Measurements from ENCODE around the gene NAV2.
A peak's percentile ranks its signal among the peaks of the same experiment; 100 is the strongest.

NAV2 gene

GRCh38 chr11:19913893-19914249 is 201.2 kb downstream of the NAV2 start:
- Histone ChIP-seq H3K9ac (ENCODE audit: low read length) (no peak overlapping the region), H3K9me3 (ENCODE audit: insufficient read depth, low read depth, low read length) (no peaks in the 10 kb centered on the region), H3K79me1 (ENCODE audit: low read length) (no peaks in the 10 kb centered on the region), H3K4ac (ENCODE audit: low read depth, low read length) (no peak overlapping the region), H3K79me2 (ENCODE audit: control insufficient read depth, insufficient read depth, low read length, poor library complexity) (no peaks in the 10 kb centered on the region), H3K23ac (ENCODE audit: low read length) (no peak overlapping the region), H3K4me2 (ENCODE audit: low read length) (no peak overlapping the region), H3K27me3 (ENCODE audit: insufficient read depth, low read length) (no peaks in the 10 kb centered on the region), H2BK5ac (ENCODE audit: low read depth, low read length, poor library complexity) (no peak overlapping the region), H2AK5ac (ENCODE audit: low read length) (no peak overlapping the region), H3K27ac (ENCODE audit: low read depth, low read length) (no peak overlapping the region), H3K4me3 (ENCODE audit: low read depth, low read length) (no peak overlapping the region), H3K4me1 (ENCODE audit: control insufficient read depth in 1 of 2, insufficient read depth in 2 of 2, low read length in 2 of 2) (peaks cover 2 to 16% of the 10 kb centered on the region in 2 experiments), H4K12ac (ENCODE audit: low read depth, low read length) (no peak overlapping the region), H4K91ac (ENCODE audit: low read depth, low read length) (no peak overlapping the region), H2BK12ac (ENCODE audit: low read length) (no peak overlapping the region), H2AFZ (ENCODE audit: insufficient read depth, low read length, poor library complexity) (no peak overlapping the region), H3K14ac (ENCODE audit: low read length) (no peak overlapping the region), H3K18ac (ENCODE audit: low read length) (no peak overlapping the region), H4K8ac (ENCODE audit: low read depth, low read length) (no peak overlapping the region), H3K36me3 (ENCODE audit: control insufficient read depth in 1 of 2, insufficient read depth in 2 of 2, low read length in 2 of 2) (no peaks in the 10 kb centered on the region), H2BK120ac (ENCODE audit: insufficient read depth, low read length, poor library complexity) (no peak overlapping the region)
- no CpG with 5 or more reads among the region's 3 CpGs for WGBS (ENCODE audit: extremely low coverage, insufficient coverage, insufficient read length)
- DNase-seq: peak; percentile 53 to 78

- no peaks in the 10 kb centered on the region for H3K79me2 ChIP-seq (ENCODE audit: control insufficient read depth, insufficient read depth, low read length, poor library complexity)
- H3K27me3 ChIP-seq (ENCODE audit: insufficient read depth, low read length): no peaks in the 10 kb centered on the region
- no peak overlapping the region for H4K8ac ChIP-seq (ENCODE audit: low read depth, low read length)
- no peak overlapping the region for H2BK120ac ChIP-seq (ENCODE audit: insufficient read depth, low read length, poor library complexity)
- H3K4me3 ChIP-seq (ENCODE audit: low read depth, low read length): no peak overlapping the region
- H4K12ac ChIP-seq (ENCODE audit: low read depth, low read length): no peak overlapping the region
- no peaks in the 10 kb centered on the region for H3K36me3 ChIP-seq (ENCODE audit: control insufficient read depth in 1 of 2, insufficient read depth in 2 of 2, low read length in 2 of 2)
- H4K91ac ChIP-seq (ENCODE audit: low read depth, low read length): no peak overlapping the region
- H3K9ac ChIP-seq (ENCODE audit: low read length): no peak overlapping the region
- H3K4me2 ChIP-seq (ENCODE audit: low read length): no peak overlapping the region
- H3K9me3 ChIP-seq (ENCODE audit: insufficient read depth, low read depth, low read length): no peaks in the 10 kb centered on the region
- H2BK5ac ChIP-seq (ENCODE audit: low read depth, low read length, poor library complexity): no peak overlapping the region
- WGBS (ENCODE audit: extremely low coverage, insufficient coverage, insufficient read length): 100% methylated on average over 1 of the region's 1 CpG
- no peak overlapping the region for H3K18ac ChIP-seq (ENCODE audit: low read length)
- peaks cover 2 to 19% of the 10 kb centered on the region in 2 experiments for H3K4me1 ChIP-seq (ENCODE audit: control insufficient read depth in 1 of 2, insufficient read depth in 2 of 2, low read length in 2 of 2)
- no peak overlapping the region for H2BK12ac ChIP-seq (ENCODE audit: low read length)
- H2AK5ac ChIP-seq (ENCODE audit: low read length): no peak overlapping the region
- DNase-seq: no peak
- no peak overlapping the region for H3K27ac ChIP-seq (ENCODE audit: low read depth, low read length)
- no peak overlapping the region for H3K14ac ChIP-seq (ENCODE audit: low read length)
- no peak overlapping the region for H3K23ac ChIP-seq (ENCODE audit: low read length)
- H3K4ac ChIP-seq (ENCODE audit: low read depth, low read length): no peak overlapping the region
- no peak overlapping the region for H2AFZ ChIP-seq (ENCODE audit: insufficient read depth, low read length, poor library complexity)
- H3K79me1 ChIP-seq (ENCODE audit: low read length): peaks cover 3% of the 10 kb centered on the region
Observed at GRCh38 chr11:19915808-19916207, 203.2 kb downstream of the NAV2 start.

- H3K23ac ChIP-seq (ENCODE audit: low read length): no peak overlapping the region
- H2BK120ac ChIP-seq (ENCODE audit: insufficient read depth, low read length, poor library complexity): no peak overlapping the region
- no peak overlapping the region for H4K91ac ChIP-seq (ENCODE audit: low read depth, low read length)
- H4K8ac ChIP-seq (ENCODE audit: low read depth, low read length): no peak overlapping the region
- H3K4me3 ChIP-seq (ENCODE audit: low read depth, low read length): no peak overlapping the region
- peak overlapping the region; percentile 64 for H2AK5ac ChIP-seq (ENCODE audit: low read length)
- no CpG with 5 or more reads among the region's 1 CpG for WGBS (ENCODE audit: extremely low coverage, insufficient coverage, insufficient read length)
- H3K14ac ChIP-seq (ENCODE audit: low read length): no peak overlapping the region
- no peak overlapping the region for H2BK12ac ChIP-seq (ENCODE audit: low read length)
- no peaks in the 10 kb centered on the region for H3K36me3 ChIP-seq (ENCODE audit: control insufficient read depth in 1 of 2, insufficient read depth in 2 of 2, low read length in 2 of 2)
- H3K79me1 ChIP-seq (ENCODE audit: low read length): peaks cover 3% of the 10 kb centered on the region
- no peak overlapping the region for H3K4me2 ChIP-seq (ENCODE audit: low read length)
- no peak overlapping the region for H3K4ac ChIP-seq (ENCODE audit: low read depth, low read length)
- no peak overlapping the region for H2BK5ac ChIP-seq (ENCODE audit: low read depth, low read length, poor library complexity)
- peaks cover 2 to 20% of the 10 kb centered on the region in 2 experiments for H3K4me1 ChIP-seq (ENCODE audit: control insufficient read depth in 1 of 2, insufficient read depth in 2 of 2, low read length in 2 of 2)
- H2AFZ ChIP-seq (ENCODE audit: insufficient read depth, low read length, poor library complexity): no peak overlapping the region
- no peaks in the 10 kb centered on the region for H3K27me3 ChIP-seq (ENCODE audit: insufficient read depth, low read length)
- no peaks in the 10 kb centered on the region for H3K9me3 ChIP-seq (ENCODE audit: insufficient read depth, low read depth, low read length)
- H4K12ac ChIP-seq (ENCODE audit: low read depth, low read length): no peak overlapping the region
- H3K9ac ChIP-seq (ENCODE audit: low read length): no peak overlapping the region
- no peak for DNase-seq
- H3K27ac ChIP-seq (ENCODE audit: low read depth, low read length): no peak overlapping the region
- no peaks in the 10 kb centered on the region for H3K79me2 ChIP-seq (ENCODE audit: control insufficient read depth, insufficient read depth, low read length, poor library complexity)
- H3K18ac ChIP-seq (ENCODE audit: low read length): no peak overlapping the region
Observed at GRCh38 chr11:19917069-19917468, 204.4 kb downstream of the NAV2 start.

DNA sequence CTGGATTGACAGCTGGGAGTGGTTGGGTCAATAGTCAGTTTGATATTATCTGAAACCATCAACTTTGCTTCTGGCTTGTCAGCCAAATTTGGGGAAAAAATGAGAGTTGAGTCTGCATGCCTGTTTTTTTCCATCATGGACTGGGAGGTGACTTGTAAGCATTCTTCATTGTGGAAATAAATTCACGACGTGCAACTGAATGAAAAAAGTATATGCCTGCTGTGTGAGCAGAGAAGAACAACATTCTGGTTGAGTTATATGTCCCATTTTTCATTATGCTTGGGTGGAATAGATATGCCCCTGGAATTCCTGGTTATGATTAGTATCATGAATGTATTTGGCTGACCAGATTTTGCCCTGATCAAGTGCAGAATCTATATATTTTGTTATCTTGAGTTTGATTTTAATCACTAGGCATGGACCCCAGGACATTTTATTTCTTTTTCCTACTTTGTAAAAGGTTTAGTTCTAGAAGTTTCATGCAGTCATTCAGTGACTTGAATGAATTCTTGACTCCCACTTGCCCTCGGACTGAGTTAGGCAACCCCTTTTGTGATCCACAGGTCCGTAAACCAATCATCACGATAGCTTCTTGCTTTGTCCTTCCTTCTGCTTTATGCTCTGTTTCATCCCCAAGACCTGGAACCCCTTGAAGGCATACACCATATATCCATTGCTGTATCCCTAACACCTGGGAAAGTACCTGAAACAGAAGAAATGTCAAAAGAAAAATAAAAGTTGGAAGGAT is 205.8 kb downstream of the NAV2 start:
- no peak overlapping the region for H3K27ac ChIP-seq (ENCODE audit: low read depth, low read length)
- no peak overlapping the region for H3K9ac ChIP-seq (ENCODE audit: low read length)
- peaks cover 3% of the 10 kb centered on the region for H3K79me1 ChIP-seq (ENCODE audit: low read length)
- WGBS (ENCODE audit: extremely low coverage, insufficient coverage, insufficient read length): no CpG with 5 or more reads among the region's 5 CpGs
- H3K14ac ChIP-seq (ENCODE audit: low read length): no peak overlapping the region
- no peaks in the 10 kb centered on the region for H3K9me3 ChIP-seq (ENCODE audit: insufficient read depth, low read depth, low read length)
- H3K27me3 ChIP-seq (ENCODE audit: insufficient read depth, low read length): no peaks in the 10 kb centered on the region
- no peak overlapping the region for H2BK5ac ChIP-seq (ENCODE audit: low read depth, low read length, poor library complexity)
- H2AK5ac ChIP-seq (ENCODE audit: low read length): no peak overlapping the region
- peaks cover 5 to 19% of the 10 kb centered on the region in 2 experiments for H3K4me1 ChIP-seq (ENCODE audit: control insufficient read depth in 1 of 2, insufficient read depth in 2 of 2, low read length in 2 of 2)
- H4K91ac ChIP-seq (ENCODE audit: low read depth, low read length): no peak overlapping the region
- H3K18ac ChIP-seq (ENCODE audit: low read length): no peak overlapping the region
- no peak overlapping the region for H3K4me2 ChIP-seq (ENCODE audit: low read length)
- no peaks in the 10 kb centered on the region for H3K36me3 ChIP-seq (ENCODE audit: control insufficient read depth in 1 of 2, insufficient read depth in 2 of 2, low read length in 2 of 2)
- no peak overlapping the region for H4K8ac ChIP-seq (ENCODE audit: low read depth, low read length)
- DNase-seq: no peak
- H2BK120ac ChIP-seq (ENCODE audit: insufficient read depth, low read length, poor library complexity): no peak overlapping the region
- H4K12ac ChIP-seq (ENCODE audit: low read depth, low read length): no peak overlapping the region
- no peak overlapping the region for H3K4me3 ChIP-seq (ENCODE audit: low read depth, low read length)
- no peak overlapping the region for H3K4ac ChIP-seq (ENCODE audit: low read depth, low read length)
- H2AFZ ChIP-seq (ENCODE audit: insufficient read depth, low read length, poor library complexity): no peak overlapping the region
- no peak overlapping the region for H3K23ac ChIP-seq (ENCODE audit: low read length)
- H3K79me2 ChIP-seq (ENCODE audit: control insufficient read depth, insufficient read depth, low read length, poor library complexity): no peaks in the 10 kb centered on the region
- H2BK12ac ChIP-seq (ENCODE audit: low read length): no peak overlapping the region

Data from trophoblast cell (in vitro differentiated cells and primary cell).